IMR-90 (cell line): ENCODE results near the gene PIP4K2B. TPM values are rescaled to one million over a fixed set of nuclear protein-coding genes. Genes with fewer than 3 reads are reported as not detected.

Experiments
- ATAC-seq: fragments of 200-7000 bp; cut with Tn5 transposase; 2 replicates; pipeline ENCODE4 v1.9.1; 2020; ENCODE audit warnings: low read depth, mild to moderate bottlenecking, moderate library complexity
- BruUV-seq: library from RNA; stranded (reverse); fragments of 400-500 nt; replicated peaks from 2 replicates; lab custom pipeline; 2021; lab: Mats Ljungman, UMichigan
- CTCF ChIA-PET: fragments of 300-600 bp; formaldehyde crosslinking; extraction: SDS; loops from one replicate; lab custom pipeline; 2021; ENCODE audit warnings: antibody characterized with exemption; lab: Yijun Ruan, JAX
- POLR2A ChIA-PET: fragments of 300-600 bp; sonication (Branson Sonifier 250); formaldehyde crosslinking; loops from one replicate; lab custom pipeline; 2022; ENCODE audit warnings: antibody characterized with exemption; ENCODE audit not compliant: unreplicated experiment; lab: Charles Lee
- DNase-seq: peaks from one replicate; pipeline ENCODE4 v3.0.0; 2013
- H2AFZ ChIP-seq: replicated peaks from 2 replicates; pipeline ENCODE3; 2013; ENCODE audit warnings: low read length, mild to moderate bottlenecking; ENCODE audit not compliant: poor library complexity
- H2AK5ac ChIP-seq: 2 replicates; pipeline ENCODE4 v1.6.1; 2013; ENCODE audit warnings: low read depth, low read length, inconsistent platforms
- H2AK9ac ChIP-seq: replicated peaks from 2 replicates; pipeline ENCODE3; 2013; ENCODE audit warnings: mild to moderate bottlenecking, low read depth, low read length, moderate library complexity; ENCODE audit not compliant: poor library complexity
- H2BK120ac ChIP-seq: 2 replicates; pipeline ENCODE4 v1.6.1; 2013; ENCODE audit warnings: low read depth, low read length, inconsistent platforms
- H2BK15ac ChIP-seq: 3 replicates; pipeline ENCODE4 v1.6.1; 2013; ENCODE audit warnings: low read depth, low read length, inconsistent platforms
- H2BK20ac ChIP-seq: 2 replicates; pipeline ENCODE4 v1.6.1; 2013; ENCODE audit warnings: low read depth, mild to moderate bottlenecking, inconsistent platforms, low read length, moderate library complexity
- H2BK5ac ChIP-seq: 2 replicates; pipeline ENCODE4 v1.6.1; 2013; ENCODE audit warnings: mild to moderate bottlenecking, low read depth, low read length, inconsistent platforms; ENCODE audit not compliant: poor library complexity, severe bottlenecking
- H3K14ac ChIP-seq: replicated peaks from 2 replicates; pipeline ENCODE4 v1.6.1; 2013; ENCODE audit warnings: low read depth, low read length, inconsistent platforms
- H3K18ac ChIP-seq: 2 replicates; pipeline ENCODE4 v1.6.1; 2013; ENCODE audit warnings: low read depth, low read length, control low read depth
- H3K23ac ChIP-seq: 2 replicates; pipeline ENCODE4 v1.6.1; 2013; ENCODE audit warnings: low read depth, low read length, inconsistent platforms
- H3K27ac ChIP-seq: 2 replicates; pipeline ENCODE4 v1.5.1; 2013; ENCODE audit warnings: mild to moderate bottlenecking, control low read depth, low read length; ENCODE audit not compliant: insufficient read depth
- H3K27me3 ChIP-seq: 2 replicates; pipeline ENCODE4 v1.6.1; 2013; ENCODE audit warnings: low read length; ENCODE audit not compliant: control insufficient read depth, insufficient read depth
- H3K36me3 ChIP-seq: 2 replicates; pipeline ENCODE4 v1.6.1; 2013; ENCODE audit warnings: low read length, mixed read lengths; ENCODE audit not compliant: control insufficient read depth, insufficient read depth
- H3K4ac ChIP-seq: 2 replicates; pipeline ENCODE4 v1.6.1; 2013; ENCODE audit warnings: low read depth, low read length, inconsistent platforms
- H3K4me1 ChIP-seq: 2 replicates; pipeline ENCODE4 v1.6.1; 2013; ENCODE audit warnings: low read length, mixed read lengths; ENCODE audit not compliant: control insufficient read depth, insufficient read depth
- H3K4me2 ChIP-seq: 2 replicates; pipeline ENCODE4 v1.6.1; 2013; ENCODE audit warnings: low read depth, mild to moderate bottlenecking, control low read depth, low read length, moderate library complexity
- H3K4me3 ChIP-seq: 2 replicates; pipeline ENCODE4 v1.5.1; 2013; ENCODE audit warnings: low read depth, mild to moderate bottlenecking, control low read depth, low read length, moderate library complexity; ENCODE audit not compliant: insufficient read depth
- H3K56ac ChIP-seq: 2 replicates; pipeline ENCODE4 v1.6.1; 2013; ENCODE audit warnings: low read length, inconsistent platforms; ENCODE audit not compliant: insufficient read depth; ENCODE audit errors: extremely low read depth
- H3K79me1 ChIP-seq, 2 experiments: 2 replicates each; pipeline ENCODE4 v1.6.1; 2013; ENCODE audit warnings: low read length in 2 of 2, inconsistent platforms in 1 of 2, low read depth in 1 of 2
- H3K9ac ChIP-seq: 2 replicates; pipeline ENCODE4 v1.6.1; 2013; ENCODE audit warnings: low read depth, low read length, control low read depth
- H3K9me1 ChIP-seq: 2 replicates; pipeline ENCODE4 v1.6.1; 2013; ENCODE audit warnings: low read length, inconsistent platforms; ENCODE audit not compliant: insufficient read depth
- H3K9me3 ChIP-seq: 2 replicates; pipeline ENCODE4 v1.6.1; 2013; ENCODE audit warnings: low read length; ENCODE audit not compliant: control insufficient read depth, insufficient read depth
- H4K20me1 ChIP-seq: 2 replicates; pipeline ENCODE4 v1.6.1; 2013; ENCODE audit warnings: low read length, inconsistent platforms; ENCODE audit not compliant: insufficient read depth
- H4K5ac ChIP-seq: 2 replicates; pipeline ENCODE4 v1.6.1; 2013; ENCODE audit warnings: mild to moderate bottlenecking, low read depth, low read length, control low read depth
- H4K8ac ChIP-seq, 2 experiments: 2 replicates each; pipeline ENCODE4 v1.6.1; 2013; ENCODE audit warnings: low read depth in 2 of 2, low read length in 2 of 2, control low read depth in 1 of 2, inconsistent platforms in 1 of 2
- H4K91ac ChIP-seq: 2 replicates; pipeline ENCODE4 v1.6.1; 2013; ENCODE audit warnings: low read depth, low read length, inconsistent platforms; ENCODE audit not compliant: insufficient read depth
- CEBPB ChIP-seq: IDR thresholded peaks from 2 replicates; pipeline ENCODE4 v1.6.1; 2012; ENCODE audit warnings: low read depth, low read length, improper control_type of control experiment
- CTCF ChIP-seq: conservative IDR thresholded peaks from 2 replicates; pipeline ENCODE4 v1.5.1; 2012; ENCODE audit warnings: mild to moderate bottlenecking, low read depth, low read length, improper control_type of control experiment
- FOS ChIP-seq: fragments of 150-350 bp; IDR thresholded peaks from 2 replicates; pipeline ENCODE4 v1.6.1; 2016; ENCODE audit warnings: low read depth, low read length
- POLR2A ChIP-seq: IDR thresholded peaks from 2 replicates; pipeline ENCODE4 v1.6.1; 2012; ENCODE audit warnings: mild to moderate bottlenecking, low read depth, low read length
- RAD21 ChIP-seq: IDR thresholded peaks from 2 replicates; pipeline ENCODE4 v1.6.1; 2012; ENCODE audit warnings: low read length, improper control_type of control experiment
- RCOR1 ChIP-seq: IDR thresholded peaks from 2 replicates; pipeline ENCODE4 v1.6.1; 2012; ENCODE audit warnings: mild to moderate bottlenecking, low read length, improper control_type of control experiment; ENCODE audit not compliant: insufficient replicate concordance
- RFX5 ChIP-seq: IDR thresholded peaks from 2 replicates; pipeline ENCODE4 v1.8.0; 2012; ENCODE audit warnings: low read depth, mild to moderate bottlenecking, low read length, moderate library complexity
- WGBS, 2 experiments: methylation state at CpG; one replicate each; pipeline versions ENCODE4 v1.1.5 to v1.1.7; 2013; ENCODE audit warnings: missing lambda C conversion rate in 2 of 2; ENCODE audit not compliant: insufficient read length in 1 of 2; ENCODE audit errors: extremely low coverage in 2 of 2; 5-methylcytosine and 5-hydroxymethylcytosine counted together
- dilution Hi-C: fragments of 300-500 bp; cut with HindIII; formaldehyde crosslinking; loops from one replicate; pipeline ENCODE4 v1.14.3; 2018; ENCODE audit warnings: low sequenced_read_pairs; ENCODE audit not compliant: unreplicated experiment
- in situ Hi-C: fragments of 300-500 bp; cut with MboI; formaldehyde crosslinking; loops from 3 replicates; pipeline ENCODE4 v1.14.3; 2019; ENCODE audit warnings: low sequenced_read_pairs, inconsistent platforms, mixed read lengths
- intact Hi-C: fragments of 100-400 bp; cut with micrococcal nuclease; formaldehyde crosslinking; loops from 2 replicates; pipeline ENCODE4 v1.10.0; 2022
- polyA plus RNA-seq, 3 experiments: library from polyadenylated mRNA; depleted of rRNA; stranded (reverse); fragments of >200 nt; gene quantifications; 2 replicates each; pipeline ENCODE4 v1.2.3, GENCODE V29; 2012; ENCODE audit warnings: low replicate concordance in 1 of 3
- total RNA-seq: library from RNA; depleted of rRNA; stranded (reverse); fragments of >200 nt; gene quantifications from 2 replicates; pipeline ENCODE4 v1.2.3, GENCODE V29; 2012
- TF ChIP-seq, protein P1 (sequence below): fragments of 150-350 bp; IDR thresholded peaks from 2 replicates; pipeline ENCODE4 v1.6.1; 2017; ENCODE audit warnings: mild to moderate bottlenecking, antibody characterized with exemption, low read length, low read depth

PIP4K2B gene
- total and polyA plus RNA-seq, 2 of the 4 experiments (the other 2 are of a cell fraction): 40.0 to 40.2 TPM

- H3K27ac ChIP-seq: no peak overlapping the region
- H2BK120ac ChIP-seq: no peak overlapping the region
- H3K4me2 ChIP-seq: no peak overlapping the region
- H3K56ac ChIP-seq: no peak overlapping the region
- H2AK5ac ChIP-seq: no peak overlapping the region
- no peak overlapping the region for H2AK9ac ChIP-seq
- H3K4me3 ChIP-seq: no peak overlapping the region
- no peak overlapping the region for H4K8ac ChIP-seq
- peaks cover 20 to 40% of the 10 kb centered on the region in 2 experiments for H3K79me1 ChIP-seq
- H2BK20ac ChIP-seq: no peak overlapping the region
- no peak for TF ChIP-seq RCOR1
- TF ChIP-seq, protein P1, sequence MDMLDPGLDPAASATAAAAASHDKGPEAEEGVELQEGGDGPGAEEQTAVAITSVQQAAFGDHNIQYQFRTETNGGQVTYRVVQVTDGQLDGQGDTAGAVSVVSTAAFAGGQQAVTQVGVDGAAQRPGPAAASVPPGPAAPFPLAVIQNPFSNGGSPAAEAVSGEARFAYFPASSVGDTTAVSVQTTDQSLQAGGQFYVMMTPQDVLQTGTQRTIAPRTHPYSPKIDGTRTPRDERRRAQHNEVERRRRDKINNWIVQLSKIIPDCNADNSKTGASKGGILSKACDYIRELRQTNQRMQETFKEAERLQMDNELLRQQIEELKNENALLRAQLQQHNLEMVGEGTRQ: no peak
- no peak for TF ChIP-seq CTCF
- TF ChIP-seq FOS: no peak
- no peak for TF ChIP-seq RFX5
- TF ChIP-seq CEBPB: no peak
- no peak for TF ChIP-seq RAD21
- no peak for TF ChIP-seq POLR2A
- no peak overlapping the region for H3K14ac ChIP-seq
- no peaks in the 10 kb centered on the region for H3K4me1 ChIP-seq
- dilution Hi-C loops (no loop called here), intact Hi-C loops (no loop called here), in situ Hi-C loops (no loop called here)
- no peak overlapping the region for H2BK5ac ChIP-seq
- DNase-seq: no peak
- ATAC-seq: no peak
- no peaks in the 10 kb centered on the region for H3K9me3 ChIP-seq
- H3K27me3 ChIP-seq: no peaks in the 10 kb centered on the region
- H3K36me3 ChIP-seq: peaks cover 63% of the 10 kb centered on the region
- no peak overlapping the region for H4K5ac ChIP-seq
- H3K23ac ChIP-seq: no peak overlapping the region
- no peak overlapping the region for H3K18ac ChIP-seq
- H2AFZ ChIP-seq: no peak overlapping the region
- CTCF ChIA-PET: interaction anchor here (1.1 kb wide), 1 partner anchor 10 kb away, joined by 3 read pairs; the partner anchor contains the start of gene PSMB3
- no TSS peak for BruUV-seq
- H3K9me1 ChIP-seq: 0 out of 2 replicates have a peak, but pooled peaks cover 7% of the 10 kb centered on the region
- H3K9ac ChIP-seq: no peak overlapping the region
- H4K20me1 ChIP-seq: peaks cover 17% of the 10 kb centered on the region; the same call in 1 of the 2 replicates
- no CpG with 5 or more reads among the region's 3 CpGs for WGBS, 2 experiments
- POLR2A ChIA-PET: no interaction called here
- no peak overlapping the region for H2BK15ac ChIP-seq
- H3K4ac ChIP-seq: no peak overlapping the region
- no peak overlapping the region for H4K91ac ChIP-seq
Measured at GRCh38 chr17:38762231-38762630, 37.1 kb downstream of the PIP4K2B start.
